HAP-1 (cell line): ENCODE results near the gene TBX6.
A peak's percentile ranks its signal among the peaks of the same experiment; 100 is the strongest.

ENCODE experiments used
- DNase-seq, 2 experiments: peaks; one replicate each; pipeline ENCODE4 v3.0.0-alpha.2; 2016 to 2020; ENCODE audit warnings: low spot score in 2 of 2
- H3K27me3 ChIP-seq: fragments of 250-450 bp; sonication (Bioruptor Pico); 2 replicates; pipeline ENCODE4 v1.5.1; 2020; ENCODE audit warnings: low read depth, mild to moderate bottlenecking, moderate library complexity
- H3K36me3 ChIP-seq: fragments of 250-450 bp; sonication (Bioruptor Pico); replicated peaks from 2 replicates; pipeline ENCODE4 v1.5.1; 2020; ENCODE audit warnings: mild to moderate bottlenecking
- H3K4me1 ChIP-seq: fragments of 250-450 bp; sonication (Bioruptor Pico); 2 replicates; pipeline ENCODE4 v1.5.1; 2020; ENCODE audit warnings: mild to moderate bottlenecking
- H3K4me3 ChIP-seq: fragments of 250-450 bp; sonication (Bioruptor Pico); 2 replicates; pipeline ENCODE4 v1.5.1; 2020; ENCODE audit warnings: mild to moderate bottlenecking, moderate library complexity
- H3K9me3 ChIP-seq: fragments of 250-450 bp; sonication (Bioruptor Pico); 2 replicates; pipeline ENCODE4 v1.5.1; 2020; ENCODE audit warnings: mild to moderate bottlenecking, moderate library complexity
- in situ Hi-C: fragments of 300-500 bp; cut with MboI; formaldehyde crosslinking; loops from 3 replicates; pipeline ENCODE4 v1.14.3; 2020; ENCODE audit warnings: low sequenced_read_pairs, inconsistent platforms, mixed read lengths

The TBX6 gene

DNA sequence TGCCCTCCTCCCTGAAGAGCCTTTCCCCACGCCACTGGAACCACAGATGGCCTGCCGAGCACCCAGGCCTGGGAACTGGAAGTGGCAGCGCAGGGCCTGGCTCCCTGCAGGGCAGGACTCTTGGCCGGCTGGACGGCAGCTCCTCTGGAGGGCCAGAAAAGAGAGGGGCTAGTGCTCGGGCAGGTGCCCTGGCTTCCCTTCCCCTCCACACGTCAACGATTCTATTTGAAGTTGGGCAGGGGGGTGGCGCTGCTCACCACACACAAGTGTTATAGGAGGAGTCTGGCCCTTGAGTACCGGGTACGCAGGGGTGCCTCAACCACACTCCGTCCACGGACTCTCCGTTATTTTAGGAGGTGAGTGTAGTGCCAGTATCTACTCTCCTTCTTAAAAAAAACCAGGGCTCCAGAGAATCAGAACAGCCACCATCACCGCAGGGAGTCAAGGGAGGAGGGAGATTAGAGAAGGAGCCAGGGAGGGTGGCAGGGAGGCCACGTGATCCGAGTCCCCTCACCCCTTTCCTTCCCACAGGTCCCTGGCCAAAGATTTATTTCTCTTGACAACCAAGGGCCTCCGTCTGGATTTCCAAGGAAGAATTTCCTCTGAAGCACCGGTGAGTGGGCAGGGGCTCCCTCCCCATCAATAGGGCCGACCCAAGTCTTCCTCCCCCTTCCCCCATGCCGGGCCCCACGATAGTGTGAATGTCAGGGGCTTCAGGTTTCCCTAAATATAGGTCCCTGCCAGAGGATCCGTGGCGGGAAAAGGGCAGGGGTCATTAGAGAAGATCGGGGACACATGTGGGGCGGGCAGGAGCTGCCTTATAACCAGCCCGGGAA is 27.6 kb downstream of the TBX6 start:
- DNase-seq, result peak; percentile 72
- in situ Hi-C loops, result no loop called here
- Histone ChIP-seq H3K4me3 (peak overlapping the region; percentile 95), H3K4me1 (peaks cover 24% of the 10 kb centered on the region), H3K27me3 (no peaks in the 10 kb centered on the region), H3K36me3 (peaks cover 34% of the 10 kb centered on the region), H3K9me3 (no peaks in the 10 kb centered on the region)

GRCh38 chr16:30063278-30063892 is 28.3 kb downstream of the TBX6 start:
- Histone ChIP-seq H3K4me1 (peaks cover 24% of the 10 kb centered on the region), H3K4me3 (peak overlapping the region; percentile 95), H3K9me3 (no peaks in the 10 kb centered on the region), H3K27me3 (no peaks in the 10 kb centered on the region), H3K36me3 (peaks cover 27% of the 10 kb centered on the region)
- no peak for DNase-seq
- in situ Hi-C loops, result no loop called here

GRCh38 chr16:30060836-30061554 is 30.7 kb downstream of the TBX6 start:
- peaks cover 11% of the 10 kb centered on the region for H3K4me1 ChIP-seq
- no peak overlapping the region for H3K4me3 ChIP-seq
- DNase-seq, result no peak
- in situ Hi-C loops, result no loop called here
- H3K27me3 ChIP-seq, result no peaks in the 10 kb centered on the region
- H3K36me3 ChIP-seq, result peaks cover 3% of the 10 kb centered on the region; the same call in 1 of the 2 replicates
- H3K9me3 ChIP-seq, result no peaks in the 10 kb centered on the region

- Histone ChIP-seq H3K9me3 (no peaks in the 10 kb centered on the region), H3K36me3 (no peaks in the 10 kb centered on the region), H3K4me3 (no peak overlapping the region), H3K4me1 (peaks cover 11% of the 10 kb centered on the region), H3K27me3 (no peaks in the 10 kb centered on the region)
- DNase-seq, result no peak
- in situ Hi-C loops, result no loop called here
Measured at GRCh38 chr16:30060346-30060745, 31.4 kb downstream of the TBX6 start.

- no peak overlapping the region for H3K4me3 ChIP-seq
Measured at GRCh38 chr16:30054959-30055553, 36.7 kb downstream of the TBX6 start.

DNA sequence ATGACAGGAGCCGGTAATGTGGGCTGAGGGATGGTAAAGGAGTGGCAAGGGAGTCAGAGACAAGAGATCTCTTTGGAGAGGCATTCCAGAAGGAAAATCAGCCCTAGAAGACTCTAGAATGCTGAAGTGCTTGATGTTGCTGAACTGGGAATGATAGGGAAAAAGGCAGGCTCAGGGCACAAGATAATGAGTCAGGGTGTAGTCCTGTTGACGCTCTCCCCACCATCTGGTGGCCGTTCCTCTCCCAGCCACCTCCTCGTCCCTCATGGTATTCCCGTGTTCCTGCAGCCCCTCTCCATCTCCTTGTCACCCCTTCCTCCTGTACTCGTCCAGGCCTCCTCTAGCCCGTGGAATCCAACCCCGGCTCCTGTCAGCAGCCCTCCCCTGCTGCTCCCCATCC is 37.3 kb downstream of the TBX6 start:
- DNase-seq, result no peak

More at GRCh38 chr16:30054959-30055553, 36.7 kb downstream of the TBX6 start:
- H3K36me3 ChIP-seq, result no peaks in the 10 kb centered on the region
- no peaks in the 10 kb centered on the region for H3K27me3 ChIP-seq
- peaks cover 2% of the 10 kb centered on the region for H3K4me1 ChIP-seq
- in situ Hi-C loops, result no loop called here
- DNase-seq, result peak; percentile 31 to 78
- H3K9me3 ChIP-seq, result no peaks in the 10 kb centered on the region

GRCh38 chr16:30053376-30054015 is 38.2 kb downstream of the TBX6 start:
- peak overlapping the region; percentile 51 for H3K4me3 ChIP-seq
- H3K27me3 ChIP-seq, result no peaks in the 10 kb centered on the region
- in situ Hi-C loops, result no loop called here
- H3K4me1 ChIP-seq, result peaks cover 13% of the 10 kb centered on the region
- H3K9me3 ChIP-seq, result no peaks in the 10 kb centered on the region
- DNase-seq, result peak in 1 of 2 experiments; percentile 47
- no peaks in the 10 kb centered on the region for H3K36me3 ChIP-seq

More for the DNA sequence above, 37.3 kb downstream of the TBX6 start:
- H3K9me3 ChIP-seq, result no peaks in the 10 kb centered on the region
- no peaks in the 10 kb centered on the region for H3K36me3 ChIP-seq
- in situ Hi-C loops, result no loop called here
- peaks cover 3% of the 10 kb centered on the region for H3K4me1 ChIP-seq
- no peaks in the 10 kb centered on the region for H3K27me3 ChIP-seq
- no peak overlapping the region for H3K4me3 ChIP-seq

DNA sequence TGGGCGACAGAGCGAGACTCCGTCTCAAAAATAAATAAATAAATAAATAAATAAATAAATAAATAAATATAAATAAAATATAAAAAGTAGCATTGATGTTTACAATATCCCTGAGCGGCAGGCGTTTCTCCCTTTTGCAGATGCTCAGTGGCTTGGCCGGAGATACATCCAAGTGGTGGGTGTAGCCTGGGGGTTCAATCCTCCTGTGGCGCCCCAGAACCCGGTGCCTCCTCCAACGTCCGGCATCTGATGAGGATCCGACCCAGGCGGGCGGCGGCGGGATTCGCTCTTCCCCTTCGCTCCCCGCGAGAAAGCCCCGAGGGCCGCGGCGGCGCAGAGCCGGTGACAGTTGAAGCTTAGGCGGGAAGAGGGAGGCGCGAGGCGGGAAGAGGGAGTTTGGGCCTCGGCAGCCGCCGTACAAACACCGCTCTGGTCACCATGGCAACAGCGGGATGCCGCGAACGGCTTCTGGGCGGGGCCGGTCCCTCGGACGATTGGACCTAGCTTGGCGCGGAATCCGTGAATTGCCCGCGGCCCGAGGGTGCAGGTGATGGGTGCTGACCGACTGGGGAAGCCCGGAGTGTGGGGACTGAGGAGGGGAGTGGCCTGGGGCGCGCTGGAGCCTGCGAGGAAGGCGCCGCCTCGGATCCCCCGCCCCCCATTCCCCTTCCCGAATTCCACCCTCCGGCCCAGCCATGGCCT is 38.9 kb downstream of the TBX6 start:
- H3K4me1 ChIP-seq, result peaks cover 14% of the 10 kb centered on the region
- in situ Hi-C loops, result no loop called here
- H3K9me3 ChIP-seq, result no peaks in the 10 kb centered on the region

DNA sequence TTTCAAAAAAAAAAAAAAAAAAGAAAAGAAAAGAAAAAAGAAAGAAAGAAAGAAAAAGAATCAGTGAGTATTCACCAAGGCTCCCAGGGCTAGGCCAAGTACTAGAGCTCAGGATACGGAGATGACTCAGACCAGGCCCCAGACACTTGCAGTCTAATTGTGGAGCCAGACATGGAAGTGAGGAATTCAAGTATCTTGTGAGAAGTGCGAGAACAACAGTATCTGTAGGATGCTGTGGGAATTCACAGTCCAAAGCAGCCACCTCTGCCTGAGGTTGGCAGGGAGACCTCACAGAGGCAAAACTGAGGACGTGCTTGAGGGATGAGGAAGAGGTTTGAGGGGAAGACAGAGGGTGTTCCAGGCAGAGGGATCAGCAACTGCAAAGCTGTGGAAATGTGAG is 40.2 kb downstream of the TBX6 start:
- Histone ChIP-seq H3K36me3 (no peaks in the 10 kb centered on the region), H3K4me1 (peaks cover 14% of the 10 kb centered on the region), H3K27me3 (no peaks in the 10 kb centered on the region), H3K4me3 (no peak overlapping the region), H3K9me3 (no peaks in the 10 kb centered on the region)
- in situ Hi-C loops, result no loop called here
- DNase-seq, result no peak

More for the DNA sequence above, 38.9 kb downstream of the TBX6 start:
- Histone ChIP-seq H3K36me3 (no peaks in the 10 kb centered on the region), H3K27me3 (no peaks in the 10 kb centered on the region), H3K4me3 (peak overlapping the region; percentile 51)
- peak; percentile 88 to 97 for DNase-seq

DNA sequence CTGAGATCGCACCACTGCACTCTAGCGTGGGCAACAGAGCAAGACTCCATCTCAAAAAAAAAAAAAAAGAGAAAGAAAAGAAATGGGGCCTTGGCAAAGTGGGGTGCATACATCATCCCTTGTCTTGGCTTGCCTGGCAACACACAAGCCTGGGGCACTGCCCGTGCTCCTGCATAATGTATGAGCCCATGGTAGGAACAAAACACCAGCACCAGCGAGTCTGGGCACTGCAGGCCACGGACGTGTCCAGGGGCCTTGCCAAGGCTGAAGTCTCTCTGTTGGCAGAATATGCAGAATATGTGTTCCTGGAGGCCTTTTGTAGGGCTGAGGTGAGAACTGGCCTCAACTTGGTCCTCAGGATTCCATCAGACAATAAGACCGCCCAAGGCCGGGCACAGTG is 41.9 kb downstream of the TBX6 start:
- Histone ChIP-seq H3K36me3 (no peaks in the 10 kb centered on the region), H3K27me3 (no peaks in the 10 kb centered on the region), H3K4me3 (no peak overlapping the region), H3K9me3 (no peaks in the 10 kb centered on the region), H3K4me1 (peaks cover 14% of the 10 kb centered on the region)
- DNase-seq, result no peak
- in situ Hi-C loops, result loop anchor here (25.0 kb wide), 1 partner anchor 938 kb away; no protein-coding TSS in a partner anchor

GRCh38 chr16:30046588-30046987 is 45.1 kb downstream of the TBX6 start:
- Histone ChIP-seq H3K4me3 (no peak overlapping the region), H3K4me1 (peaks cover 11% of the 10 kb centered on the region), H3K27me3 (no peaks in the 10 kb centered on the region), H3K9me3 (no peaks in the 10 kb centered on the region), H3K36me3 (no peaks in the 10 kb centered on the region)
- DNase-seq, result no peak
- in situ Hi-C loops, result loop anchor here (25.0 kb wide), 1 partner anchor 934 kb away; no protein-coding TSS in a partner anchor

DNA sequence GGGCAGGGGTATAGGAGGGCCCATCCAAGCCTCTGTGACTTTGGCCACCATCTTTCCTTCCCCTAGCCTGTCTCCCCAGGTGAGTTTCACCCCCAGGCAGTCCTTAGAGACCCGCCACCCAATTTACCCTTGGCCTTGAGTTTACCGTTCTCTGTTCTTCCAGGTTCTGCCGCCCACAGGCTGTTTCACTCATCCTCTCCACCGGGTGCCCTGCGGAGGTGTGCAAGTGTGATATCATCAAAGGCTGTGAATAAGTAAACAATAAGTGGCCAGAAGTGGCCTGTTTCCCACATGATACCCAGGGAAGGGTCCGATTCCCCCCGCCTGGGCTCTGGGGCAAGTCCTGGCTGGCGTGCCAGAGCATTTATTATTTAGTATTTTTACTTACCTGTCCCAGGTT is 45.5 kb downstream of the TBX6 start:
- Histone ChIP-seq H3K36me3 (no peaks in the 10 kb centered on the region), H3K9me3 (no peaks in the 10 kb centered on the region), H3K4me1 (peaks cover 11% of the 10 kb centered on the region), H3K27me3 (no peaks in the 10 kb centered on the region), H3K4me3 (no peak overlapping the region)
- in situ Hi-C loops, result loop anchor here (25.0 kb wide), 1 partner anchor 934 kb away; no protein-coding TSS in a partner anchor
- no peak for DNase-seq
